Measurements from ENCODE around the gene GLE1. TPM values are rescaled to one million over a fixed set of nuclear protein-coding genes. Genes with fewer than 3 reads are reported as not detected.
A peak's percentile ranks its signal among the peaks of the same experiment; 100 is the strongest.
"Not testable (repeated sequence)": the region's sequence is repeated elsewhere in the genome, so short reads cannot be mapped to it uniquely, and the experiment has no call there.

The GLE1 gene
- total RNA-seq, 1 experiment from 2014 or later = 33.9 TPM

GRCh38 chr9:128552153-128552743, 47.7 kb downstream of the GLE1 start, which contains the start of gene SPTAN1:
TSS of gene SPTAN1 (plus strand) at chr9:128552587. CDS start at chr9:128566741, 14,154 bp downstream.
- DNase-seq (ENCODE audit: low spot score) = peak; percentile 82

DNA sequence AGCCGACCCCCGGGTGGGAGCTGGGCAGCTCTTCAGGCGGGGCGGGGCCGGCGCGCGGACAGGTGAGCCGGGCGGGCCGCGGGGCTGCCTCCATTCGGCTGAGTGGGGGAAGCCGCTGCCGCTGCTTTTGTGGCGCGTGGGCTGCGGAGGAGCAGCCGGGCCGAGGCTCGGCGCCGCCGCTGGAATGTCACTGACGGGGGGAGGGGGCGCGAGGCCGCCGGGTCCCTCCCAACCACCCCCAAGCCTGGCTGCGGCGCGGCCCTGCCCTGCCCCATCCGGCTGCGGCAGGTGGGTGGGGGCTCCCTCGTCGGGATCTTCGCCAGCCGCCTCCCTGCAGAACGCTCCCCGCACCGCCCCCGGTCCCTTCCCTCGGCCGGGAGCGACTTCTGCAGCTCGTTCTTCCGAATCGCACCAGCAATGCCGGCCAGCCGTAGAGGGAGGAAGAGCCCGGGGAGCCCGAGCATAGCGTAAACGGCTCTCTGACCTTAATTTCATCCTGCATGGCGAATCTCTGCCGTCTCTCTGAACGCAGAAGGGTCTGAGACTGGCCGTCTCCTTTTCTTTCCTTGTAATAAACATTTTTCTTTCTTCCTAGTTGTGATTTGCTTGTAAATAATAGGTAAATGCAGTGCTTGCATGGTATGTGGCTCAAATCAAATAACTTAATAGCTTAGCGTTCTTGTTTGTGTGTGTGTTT, 48.4 kb downstream of the GLE1 start:
- peak; percentile 48 for DNase-seq (ENCODE audit: low spot score)

GRCh38 chr9:128553728-128554127, 49.2 kb downstream of the GLE1 start:
- peak; percentile 37 for DNase-seq (ENCODE audit: low spot score)

DNA sequence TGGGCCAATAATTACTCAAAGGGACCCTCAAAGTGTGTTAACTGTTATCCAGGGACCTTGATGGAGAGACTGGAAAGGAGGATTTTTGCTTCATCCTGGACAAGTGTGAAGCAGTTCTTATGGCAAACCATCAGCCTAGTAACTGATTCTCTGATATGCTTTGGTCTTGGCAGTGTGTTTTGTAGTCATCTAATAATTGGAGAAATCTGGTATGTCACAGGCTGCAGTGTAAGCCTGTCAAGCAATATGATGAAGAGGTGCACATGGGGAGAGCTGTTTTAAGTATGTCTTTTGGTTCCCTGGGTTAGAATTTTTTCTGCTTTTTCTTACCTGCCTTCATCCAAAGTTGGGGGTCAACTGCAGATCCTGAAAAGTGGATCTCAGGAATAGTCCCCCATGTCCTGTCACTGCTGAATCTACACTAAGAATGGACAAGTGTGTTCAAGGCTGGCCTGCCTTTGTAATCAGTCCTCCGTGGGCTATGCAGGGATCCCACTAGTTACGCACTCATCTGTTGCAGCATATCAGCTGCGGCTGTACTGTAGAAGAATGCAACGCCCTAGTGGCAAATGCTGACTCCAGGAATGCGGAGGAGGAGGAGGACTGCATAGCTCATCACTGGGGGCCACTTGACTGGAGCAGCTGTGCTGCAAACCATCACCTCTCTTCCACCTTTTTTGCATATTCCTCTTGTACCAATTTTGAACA, 49.8 kb downstream of the GLE1 start:
- DNase-seq (ENCODE audit: low spot score) = peak; percentile 50

- DNase-seq (ENCODE audit: low spot score) = peak; percentile 57
Observed at GRCh38 chr9:128555180-128555721, 50.7 kb downstream of the GLE1 start.

DNA sequence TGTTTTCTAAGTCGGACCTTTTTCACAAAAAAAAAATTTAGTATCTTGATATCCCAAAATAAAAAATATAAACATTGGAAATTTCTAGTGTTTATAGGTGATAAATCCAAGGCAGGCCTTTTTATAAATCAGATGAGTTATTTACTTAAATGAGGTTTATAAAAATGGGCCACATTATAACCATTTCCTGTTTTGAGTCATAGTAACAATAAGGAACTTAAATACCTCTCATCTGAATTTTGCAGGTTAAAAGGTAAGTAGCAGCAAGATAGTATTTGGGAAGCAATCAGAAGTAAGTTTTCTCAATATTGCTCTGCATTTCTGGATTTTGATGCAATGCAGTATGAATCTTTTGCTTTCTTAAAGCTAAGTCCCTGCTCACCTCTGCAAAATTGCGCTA, 51.8 kb downstream of the GLE1 start:
- DNase-seq (ENCODE audit: low spot score) = no peak

- no peak for DNase-seq (ENCODE audit: low spot score)
Observed at GRCh38 chr9:128556926-128557634, 52.6 kb downstream of the GLE1 start.

DNA sequence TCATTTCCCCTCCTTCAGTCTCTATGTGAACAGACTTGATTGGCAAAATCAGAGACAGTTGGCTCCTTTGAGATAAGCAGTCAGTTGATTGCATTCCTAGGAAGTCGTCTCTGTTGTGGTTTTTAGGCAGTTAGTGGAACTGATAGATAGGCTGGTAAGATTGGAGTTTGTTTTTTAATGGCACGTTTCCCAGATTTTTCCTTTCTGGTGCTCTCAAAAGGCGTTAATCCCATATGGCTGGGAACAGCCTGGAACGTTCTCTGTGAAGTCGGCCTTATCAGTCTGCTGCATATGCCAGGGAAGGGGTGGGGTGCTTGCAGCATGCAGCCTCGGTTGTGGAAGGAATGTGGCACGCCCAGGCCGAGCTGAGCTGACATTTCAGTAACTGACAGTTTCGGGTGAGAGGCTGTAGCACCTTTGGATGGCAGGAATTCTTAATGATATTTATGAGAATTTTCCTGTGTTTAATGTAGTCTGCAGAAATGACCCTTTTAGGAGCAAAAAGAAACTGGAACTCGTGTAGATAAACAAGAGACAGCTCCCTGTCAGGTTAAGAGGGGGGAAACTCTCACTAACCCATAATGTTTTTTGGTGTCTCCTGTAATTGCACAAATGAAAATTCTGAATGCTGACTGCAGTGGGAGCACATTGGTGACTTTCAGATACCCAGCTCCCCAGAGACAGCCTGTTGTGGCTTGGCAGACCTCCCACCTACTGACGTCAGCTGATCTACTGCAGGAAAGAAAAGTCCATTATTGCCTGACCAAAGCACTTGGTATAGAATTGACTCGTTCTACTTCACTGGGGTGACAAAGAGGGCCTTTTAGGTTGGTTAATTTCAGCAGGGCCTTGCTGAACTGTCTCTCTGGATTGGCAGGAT, 54.2 kb downstream of the GLE1 start:
- peak; percentile 67 for DNase-seq (ENCODE audit: low spot score)

DNA sequence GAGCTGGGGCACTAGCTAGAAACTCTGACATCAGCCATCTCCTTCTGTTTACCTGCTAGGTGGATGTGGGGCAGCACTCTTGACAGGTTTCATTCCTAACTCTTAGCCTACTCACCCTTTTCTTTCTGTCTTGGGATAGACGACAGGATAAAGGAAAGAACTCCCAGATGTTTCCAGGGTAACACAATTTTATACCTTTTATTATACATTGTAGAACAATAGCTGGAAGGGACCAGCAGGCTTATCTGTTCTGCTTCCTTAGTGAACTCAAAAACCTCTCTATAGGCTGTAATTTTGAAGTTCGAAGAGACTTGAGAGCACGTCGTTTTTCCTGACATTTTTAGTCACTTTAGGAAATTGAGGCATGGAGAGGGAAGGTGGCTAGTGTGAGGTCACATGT, 61.1 kb downstream of the GLE1 start:
- no peak for DNase-seq (ENCODE audit: low spot score)

GRCh38 chr9:128568470-128569078, 64.1 kb downstream of the GLE1 start:
- DNase-seq (ENCODE audit: low spot score) = no peak

DNA sequence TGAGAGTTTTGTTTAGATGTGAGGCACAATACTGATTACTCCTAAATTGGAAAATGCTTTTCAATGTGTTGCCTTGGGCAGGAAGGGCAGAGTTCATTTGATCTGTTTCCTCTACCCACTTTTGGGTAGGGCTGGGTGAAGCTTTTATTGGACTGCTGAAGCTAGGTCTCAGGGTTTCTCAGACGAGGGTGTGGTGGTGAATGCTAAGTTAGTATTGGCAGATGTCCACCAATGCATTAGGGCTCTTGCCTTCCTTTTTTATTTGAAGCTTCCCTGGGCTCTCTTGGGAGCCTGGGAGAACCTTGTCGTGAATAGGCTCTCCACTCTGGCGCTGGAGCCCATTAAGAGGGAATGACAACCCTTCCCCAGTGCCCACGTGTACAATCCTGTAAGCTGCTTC, 71.0 kb downstream of the GLE1 start:
- peak; percentile 44 for DNase-seq (ENCODE audit: low spot score)

GRCh38 chr9:128575916-128576315, 71.4 kb downstream of the GLE1 start:
- DNase-seq (ENCODE audit: low spot score) = no peak

GRCh38 chr9:128577206-128577605, 72.7 kb downstream of the GLE1 start:
- DNase-seq (ENCODE audit: low spot score) = no peak

GRCh38 chr9:128579194-128579593, 74.7 kb downstream of the GLE1 start:
- no peak for DNase-seq (ENCODE audit: low spot score)

- no peak for DNase-seq (ENCODE audit: low spot score)
Observed at GRCh38 chr9:128580731-128581130, 76.2 kb downstream of the GLE1 start.

GRCh38 chr9:128585155-128585554, 80.6 kb downstream of the GLE1 start:
- not testable (repeated sequence) for DNase-seq (ENCODE audit: low spot score)

DNA sequence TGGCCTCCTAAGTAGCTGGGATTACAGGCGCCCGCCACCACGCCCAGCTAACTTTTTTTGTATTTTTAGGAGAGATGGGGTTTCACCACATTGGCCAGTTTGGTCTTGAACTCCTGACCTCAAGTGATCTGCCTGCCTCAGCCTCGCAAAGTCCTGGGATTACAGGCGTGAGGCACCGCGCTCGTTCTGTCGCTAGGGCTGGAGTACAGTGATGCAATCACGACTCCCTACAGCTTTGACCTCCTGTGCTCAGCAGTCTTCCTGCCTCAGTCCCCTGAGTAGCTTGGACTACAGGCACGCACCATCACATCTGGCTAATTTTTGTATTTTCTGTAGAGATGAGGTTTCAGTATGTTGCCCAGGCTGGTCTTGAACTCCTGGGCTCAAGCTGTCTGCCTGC, 82.4 kb downstream of the GLE1 start:
- not testable (repeated sequence) for DNase-seq (ENCODE audit: low spot score)

- no peak for DNase-seq (ENCODE audit: low spot score)
Observed at GRCh38 chr9:128587453-128587852, 82.9 kb downstream of the GLE1 start.

- DNase-seq (ENCODE audit: low spot score) = no peak
Observed at GRCh38 chr9:128588581-128589233, 84.2 kb downstream of the GLE1 start.
